ENCODE results near the gene TMEM63C.

TMEM63C gene

DNA sequence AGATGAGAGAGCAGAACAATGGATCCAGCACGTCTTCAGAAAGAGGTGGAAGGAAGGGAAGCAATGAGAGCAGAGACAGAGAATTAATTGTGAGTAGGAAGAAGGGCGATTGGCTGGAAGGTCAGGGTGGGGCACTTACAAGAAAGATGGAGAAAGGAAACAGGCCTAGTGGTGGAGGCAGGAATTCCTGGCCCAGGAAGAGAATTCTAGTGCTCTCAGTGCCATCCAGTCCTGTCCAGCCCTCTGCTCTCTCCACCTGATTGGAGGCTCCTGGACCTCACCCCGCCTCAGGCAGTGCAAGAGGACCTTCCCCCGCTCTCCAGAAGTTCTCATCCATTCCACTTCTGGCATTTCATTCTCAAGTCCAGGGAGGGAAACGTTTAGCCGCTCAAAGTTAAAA, 46.5 kb downstream of the TMEM63C start:
- H3K4me2 ChIP-seq (ENCODE audit: low read length): no peak overlapping the region
- no CpG with 5 or more reads among the region's 6 CpGs for WGBS (ENCODE audit: extremely low coverage, insufficient coverage, low lambda C conversion rate)
- no peaks in the 10 kb centered on the region for H3K4me1 ChIP-seq (ENCODE audit: control insufficient read depth, low read depth, low read length)
- H3K4me3 ChIP-seq (ENCODE audit: low read length): no peak overlapping the region
- H2AK5ac ChIP-seq (ENCODE audit: low read length): no peak overlapping the region
- no peak overlapping the region for H3K56ac ChIP-seq (ENCODE audit: low read length)
- no peaks in the 10 kb centered on the region for H3K36me3 ChIP-seq (ENCODE audit: control insufficient read depth, insufficient read depth, low read length)
- no peak overlapping the region for H3K27ac ChIP-seq (ENCODE audit: low read depth, low read length)
- no peak overlapping the region for H3K23ac ChIP-seq (ENCODE audit: low read length)
- DNase-seq: peak; percentile 42
- H3K4ac ChIP-seq (ENCODE audit: low read depth, low read length): no peak overlapping the region
- no peaks in the 10 kb centered on the region for H3K79me2 ChIP-seq (ENCODE audit: control insufficient read depth, insufficient read depth, low read length)
- no peak overlapping the region for H2BK5ac ChIP-seq (ENCODE audit: low read length)
- no peak overlapping the region for H3K18ac ChIP-seq (ENCODE audit: low read length)
- no peaks in the 10 kb centered on the region for H3K27me3 ChIP-seq (ENCODE audit: insufficient read depth, low read length, poor library complexity)
- no peak overlapping the region for H2BK120ac ChIP-seq (ENCODE audit: low read depth, low read length)
- no peak overlapping the region for H2BK15ac ChIP-seq (replicated peaks; ENCODE audit: low read depth)
- no peak overlapping the region for H4K8ac ChIP-seq (ENCODE audit: low read depth, low read length)
- no peak overlapping the region for H4K5ac ChIP-seq (ENCODE audit: low read length)
- H3K9ac ChIP-seq (ENCODE audit: low read length): no peak overlapping the region
- no peaks in the 10 kb centered on the region for H3K79me1 ChIP-seq (ENCODE audit: low read length)

DNA sequence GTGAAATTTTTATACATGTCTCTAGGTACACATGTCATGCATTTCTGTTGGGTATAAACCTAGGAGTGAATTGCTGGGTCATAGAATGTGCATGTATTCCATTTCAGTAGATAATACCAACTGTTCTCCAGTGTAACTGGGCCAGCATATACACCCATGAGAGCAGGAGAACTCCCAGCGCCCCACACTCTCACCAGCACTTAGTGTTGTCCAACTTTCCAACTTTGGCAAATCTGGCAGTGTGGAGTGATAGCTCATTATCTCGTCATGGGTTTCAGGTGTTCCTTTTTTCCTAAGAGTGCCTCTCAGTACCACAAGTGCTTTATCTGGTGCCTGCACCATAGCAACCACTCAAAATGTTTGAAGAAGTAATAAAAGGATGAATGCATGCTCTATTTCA, 49.3 kb downstream of the TMEM63C start:
- no peak overlapping the region for H3K4me2 ChIP-seq (ENCODE audit: low read length)
- no peak overlapping the region for H3K56ac ChIP-seq (ENCODE audit: low read length)
- H3K27ac ChIP-seq (ENCODE audit: low read depth, low read length): no peak overlapping the region
- no peak overlapping the region for H2BK5ac ChIP-seq (ENCODE audit: low read length)
- H4K8ac ChIP-seq (ENCODE audit: low read depth, low read length): no peak overlapping the region
- H4K5ac ChIP-seq (ENCODE audit: low read length): no peak overlapping the region
- no peak overlapping the region for H3K9ac ChIP-seq (ENCODE audit: low read length)
- H2AK5ac ChIP-seq (ENCODE audit: low read length): no peak overlapping the region
- H2BK15ac ChIP-seq (replicated peaks; ENCODE audit: low read depth): no peak overlapping the region
- H3K27me3 ChIP-seq (ENCODE audit: insufficient read depth, low read length, poor library complexity): no peaks in the 10 kb centered on the region
- H3K79me1 ChIP-seq (ENCODE audit: low read length): no peaks in the 10 kb centered on the region
- H2BK120ac ChIP-seq (ENCODE audit: low read depth, low read length): no peak overlapping the region
- WGBS (ENCODE audit: extremely low coverage, insufficient coverage, low lambda C conversion rate): no CpG with 5 or more reads among the region's 2 CpGs
- H3K18ac ChIP-seq (ENCODE audit: low read length): no peak overlapping the region
- no peaks in the 10 kb centered on the region for H3K4me1 ChIP-seq (ENCODE audit: control insufficient read depth, low read depth, low read length)
- H3K4ac ChIP-seq (ENCODE audit: low read depth, low read length): no peak overlapping the region
- no peak for DNase-seq
- H3K4me3 ChIP-seq (ENCODE audit: low read length): no peak overlapping the region
- no peaks in the 10 kb centered on the region for H3K79me2 ChIP-seq (ENCODE audit: control insufficient read depth, insufficient read depth, low read length)
- no peaks in the 10 kb centered on the region for H3K36me3 ChIP-seq (ENCODE audit: control insufficient read depth, insufficient read depth, low read length)
- no peak overlapping the region for H3K23ac ChIP-seq (ENCODE audit: low read length)

DNA sequence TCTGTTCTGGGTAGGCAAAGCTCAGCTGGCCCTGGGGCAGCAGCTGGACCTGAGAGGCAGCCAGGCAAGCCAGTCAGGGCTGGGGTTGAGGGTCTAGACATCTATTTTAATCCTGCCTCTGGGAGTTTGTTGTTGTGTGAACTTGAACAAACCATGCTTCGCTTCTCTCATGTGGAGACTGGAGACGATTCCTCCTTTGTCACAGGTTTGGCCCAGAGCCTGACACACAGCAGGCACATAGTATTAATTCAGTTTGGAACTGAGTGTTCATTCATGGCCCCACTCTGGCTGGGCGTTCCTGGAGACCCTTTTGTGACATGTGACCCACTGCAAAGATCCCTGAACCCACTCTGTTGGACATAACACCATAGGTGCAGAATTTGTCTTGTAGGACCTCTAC, 50.1 kb downstream of the TMEM63C start:
- Histone ChIP-seq H3K27me3 (ENCODE audit: insufficient read depth, low read length, poor library complexity) (no peaks in the 10 kb centered on the region), H2BK120ac (ENCODE audit: low read depth, low read length) (no peak overlapping the region), H4K8ac (ENCODE audit: low read depth, low read length) (no peak overlapping the region), H3K23ac (ENCODE audit: low read length) (no peak overlapping the region), H3K27ac (ENCODE audit: low read depth, low read length) (no peak overlapping the region), H2AK5ac (ENCODE audit: low read length) (no peak overlapping the region), H3K79me2 (ENCODE audit: control insufficient read depth, insufficient read depth, low read length) (no peaks in the 10 kb centered on the region), H3K79me1 (ENCODE audit: low read length) (no peaks in the 10 kb centered on the region), H3K4me1 (ENCODE audit: control insufficient read depth, low read depth, low read length) (no peaks in the 10 kb centered on the region), H3K4me2 (ENCODE audit: low read length) (no peak overlapping the region), H4K5ac (ENCODE audit: low read length) (no peak overlapping the region), H3K4me3 (ENCODE audit: low read length) (no peak overlapping the region), H3K9ac (ENCODE audit: low read length) (no peak overlapping the region), H3K4ac (ENCODE audit: low read depth, low read length) (no peak overlapping the region), H3K56ac (ENCODE audit: low read length) (no peak overlapping the region), H3K36me3 (ENCODE audit: control insufficient read depth, insufficient read depth, low read length) (no peaks in the 10 kb centered on the region), H3K18ac (ENCODE audit: low read length) (no peak overlapping the region), H2BK15ac (replicated peaks; ENCODE audit: low read depth) (no peak overlapping the region), H2BK5ac (ENCODE audit: low read length) (no peak overlapping the region)
- no peak for DNase-seq
- no CpG with 5 or more reads among the region's 3 CpGs for WGBS (ENCODE audit: extremely low coverage, insufficient coverage, low lambda C conversion rate)

GRCh38 chr14:77236814-77237213, 55.2 kb downstream of the TMEM63C start:
- Histone ChIP-seq H4K8ac (ENCODE audit: low read depth, low read length) (no peak overlapping the region), H3K79me1 (ENCODE audit: low read length) (no peaks in the 10 kb centered on the region), H3K4me1 (ENCODE audit: control insufficient read depth, low read depth, low read length) (no peaks in the 10 kb centered on the region), H2BK120ac (ENCODE audit: low read depth, low read length) (no peak overlapping the region), H3K9ac (ENCODE audit: low read length) (no peak overlapping the region), H3K4me2 (ENCODE audit: low read length) (no peak overlapping the region), H3K23ac (ENCODE audit: low read length) (no peak overlapping the region), H3K18ac (ENCODE audit: low read length) (no peak overlapping the region), H3K27me3 (ENCODE audit: insufficient read depth, low read length, poor library complexity) (no peaks in the 10 kb centered on the region), H3K4ac (ENCODE audit: low read depth, low read length) (no peak overlapping the region), H2BK15ac (replicated peaks; ENCODE audit: low read depth) (no peak overlapping the region), H4K5ac (ENCODE audit: low read length) (no peak overlapping the region), H2AK5ac (ENCODE audit: low read length) (no peak overlapping the region), H3K56ac (ENCODE audit: low read length) (no peak overlapping the region), H3K27ac (ENCODE audit: low read depth, low read length) (no peak overlapping the region), H3K36me3 (ENCODE audit: control insufficient read depth, insufficient read depth, low read length) (no peaks in the 10 kb centered on the region), H2BK5ac (ENCODE audit: low read length) (no peak overlapping the region), H3K4me3 (ENCODE audit: low read length) (no peak overlapping the region), H3K79me2 (ENCODE audit: control insufficient read depth, insufficient read depth, low read length) (no peaks in the 10 kb centered on the region)
- no peak for DNase-seq
- WGBS (ENCODE audit: extremely low coverage, insufficient coverage, low lambda C conversion rate): no CpG with 5 or more reads among the region's 7 CpGs

GRCh38 chr14:77238356-77238755, 56.8 kb downstream of the TMEM63C start:
- no peak overlapping the region for H4K8ac ChIP-seq (ENCODE audit: low read depth, low read length)
- no peaks in the 10 kb centered on the region for H3K36me3 ChIP-seq (ENCODE audit: control insufficient read depth, insufficient read depth, low read length)
- no peaks in the 10 kb centered on the region for H3K79me1 ChIP-seq (ENCODE audit: low read length)
- no peaks in the 10 kb centered on the region for H3K27me3 ChIP-seq (ENCODE audit: insufficient read depth, low read length, poor library complexity)
- no peak overlapping the region for H2AK5ac ChIP-seq (ENCODE audit: low read length)
- no peak overlapping the region for H3K27ac ChIP-seq (ENCODE audit: low read depth, low read length)
- H2BK15ac ChIP-seq (replicated peaks; ENCODE audit: low read depth): no peak overlapping the region
- no peaks in the 10 kb centered on the region for H3K79me2 ChIP-seq (ENCODE audit: control insufficient read depth, insufficient read depth, low read length)
- H2BK5ac ChIP-seq (ENCODE audit: low read length): no peak overlapping the region
- H3K4me1 ChIP-seq (ENCODE audit: control insufficient read depth, low read depth, low read length): no peaks in the 10 kb centered on the region
- DNase-seq: no peak
- H3K9ac ChIP-seq (ENCODE audit: low read length): no peak overlapping the region
- no peak overlapping the region for H3K23ac ChIP-seq (ENCODE audit: low read length)
- no peak overlapping the region for H4K5ac ChIP-seq (ENCODE audit: low read length)
- H3K56ac ChIP-seq (ENCODE audit: low read length): no peak overlapping the region
- H3K18ac ChIP-seq (ENCODE audit: low read length): no peak overlapping the region
- no peak overlapping the region for H3K4me2 ChIP-seq (ENCODE audit: low read length)
- H2BK120ac ChIP-seq (ENCODE audit: low read depth, low read length): no peak overlapping the region
- no peak overlapping the region for H3K4ac ChIP-seq (ENCODE audit: low read depth, low read length)
- WGBS (ENCODE audit: extremely low coverage, insufficient coverage, low lambda C conversion rate): no CpG with 5 or more reads among the region's 3 CpGs
- no peak overlapping the region for H3K4me3 ChIP-seq (ENCODE audit: low read length)

GRCh38 chr14:77238996-77239395, 57.4 kb downstream of the TMEM63C start:
- no peaks in the 10 kb centered on the region for H3K4me1 ChIP-seq (ENCODE audit: control insufficient read depth, low read depth, low read length)
- no peak overlapping the region for H3K4me2 ChIP-seq (ENCODE audit: low read length)
- H3K27ac ChIP-seq (ENCODE audit: low read depth, low read length): no peak overlapping the region
- no peak overlapping the region for H3K56ac ChIP-seq (ENCODE audit: low read length)
- H2BK120ac ChIP-seq (ENCODE audit: low read depth, low read length): no peak overlapping the region
- no peak overlapping the region for H2AK5ac ChIP-seq (ENCODE audit: low read length)
- no peak overlapping the region for H2BK5ac ChIP-seq (ENCODE audit: low read length)
- H3K27me3 ChIP-seq (ENCODE audit: insufficient read depth, low read length, poor library complexity): no peaks in the 10 kb centered on the region
- no peak overlapping the region for H3K9ac ChIP-seq (ENCODE audit: low read length)
- no peaks in the 10 kb centered on the region for H3K36me3 ChIP-seq (ENCODE audit: control insufficient read depth, insufficient read depth, low read length)
- no peak overlapping the region for H3K4me3 ChIP-seq (ENCODE audit: low read length)
- no peak overlapping the region for H3K4ac ChIP-seq (ENCODE audit: low read depth, low read length)
- no peak overlapping the region for H2BK15ac ChIP-seq (replicated peaks; ENCODE audit: low read depth)
- no peaks in the 10 kb centered on the region for H3K79me1 ChIP-seq (ENCODE audit: low read length)
- H3K23ac ChIP-seq (ENCODE audit: low read length): no peak overlapping the region
- no peak overlapping the region for H3K18ac ChIP-seq (ENCODE audit: low read length)
- DNase-seq: no peak
- WGBS (ENCODE audit: extremely low coverage, insufficient coverage, low lambda C conversion rate): no CpG with 5 or more reads among the region's 4 CpGs
- no peaks in the 10 kb centered on the region for H3K79me2 ChIP-seq (ENCODE audit: control insufficient read depth, insufficient read depth, low read length)
- H4K8ac ChIP-seq (ENCODE audit: low read depth, low read length): no peak overlapping the region
- no peak overlapping the region for H4K5ac ChIP-seq (ENCODE audit: low read length)
